Stimulated activated CD4-positive, alpha-beta T cell treated with anti-CD3 and anti-CD28 coated beads, Interleukin-4, amount 100 ng/mL, for 24 hours (primary cell): ENCODE data around the gene TGM4.

Source experiments
- DNase-seq: peaks from one replicate; pipeline ENCODE4 v3.0.0-alpha.2; 2020

The TGM4 gene

GRCh38 chr3:44958386-44958785, 84.0 kb downstream of the TGM4 start:
- no peak for DNase-seq

- no peak for DNase-seq
Observed at GRCh38 chr3:44960387-44961026, 86.1 kb downstream of the TGM4 start.

GRCh38 chr3:44961888-44962287, 87.5 kb downstream of the TGM4 start:
- DNase-seq = no peak

- no peak for DNase-seq
Observed at GRCh38 chr3:44962621-44963393, 88.4 kb downstream of the TGM4 start.

GRCh38 chr3:44963571-44964325, 89.3 kb downstream of the TGM4 start:
- no peak for DNase-seq
